ENCODE results near the gene C14orf180. TPM values are rescaled to one million over a fixed set of nuclear protein-coding genes. Genes with fewer than 3 reads are reported as not detected.
"Not testable (repeated sequence)": the region's sequence is repeated elsewhere in the genome, so short reads cannot be mapped to it uniquely, and the experiment has no call there.

C14orf180 gene
- total RNA-seq, 3 donors from 2014 or later, result 0.19 to 0.61 (median 0.54) TPM

- Histone ChIP-seq H3K4me1 (ENCODE audit: low read depth) (peaks cover 23% of the 10 kb centered on the region), H3K36me3 (ENCODE audit: low read depth) (no peaks in the 10 kb centered on the region), H3K9me3 (no peaks in the 10 kb centered on the region), H3K4me3 (no peak overlapping the region)
- intact Hi-C loops (cut with DNase I, micrococcal nuclease), result loop anchor here in 1 of 2 donors (10.0 kb wide), 1 partner anchor 502 kb away; no protein-coding TSS in a partner anchor
- TF ChIP-seq, protein P1, sequence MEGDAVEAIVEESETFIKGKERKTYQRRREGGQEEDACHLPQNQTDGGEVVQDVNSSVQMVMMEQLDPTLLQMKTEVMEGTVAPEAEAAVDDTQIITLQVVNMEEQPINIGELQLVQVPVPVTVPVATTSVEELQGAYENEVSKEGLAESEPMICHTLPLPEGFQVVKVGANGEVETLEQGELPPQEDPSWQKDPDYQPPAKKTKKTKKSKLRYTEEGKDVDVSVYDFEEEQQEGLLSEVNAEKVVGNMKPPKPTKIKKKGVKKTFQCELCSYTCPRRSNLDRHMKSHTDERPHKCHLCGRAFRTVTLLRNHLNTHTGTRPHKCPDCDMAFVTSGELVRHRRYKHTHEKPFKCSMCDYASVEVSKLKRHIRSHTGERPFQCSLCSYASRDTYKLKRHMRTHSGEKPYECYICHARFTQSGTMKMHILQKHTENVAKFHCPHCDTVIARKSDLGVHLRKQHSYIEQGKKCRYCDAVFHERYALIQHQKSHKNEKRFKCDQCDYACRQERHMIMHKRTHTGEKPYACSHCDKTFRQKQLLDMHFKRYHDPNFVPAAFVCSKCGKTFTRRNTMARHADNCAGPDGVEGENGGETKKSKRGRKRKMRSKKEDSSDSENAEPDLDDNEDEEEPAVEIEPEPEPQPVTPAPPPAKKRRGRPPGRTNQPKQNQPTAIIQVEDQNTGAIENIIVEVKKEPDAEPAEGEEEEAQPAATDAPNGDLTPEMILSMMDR (IDR thresholded peaks at IDR 0.05), result no peak
- ATAC-seq (peak; percentile 74), DNase-seq (peak; percentile 43 to 67 (median 65))
Observed at GRCh38 chr14:104576232-104576969, 3.2 kb upstream of the C14orf180 start.

DNA sequence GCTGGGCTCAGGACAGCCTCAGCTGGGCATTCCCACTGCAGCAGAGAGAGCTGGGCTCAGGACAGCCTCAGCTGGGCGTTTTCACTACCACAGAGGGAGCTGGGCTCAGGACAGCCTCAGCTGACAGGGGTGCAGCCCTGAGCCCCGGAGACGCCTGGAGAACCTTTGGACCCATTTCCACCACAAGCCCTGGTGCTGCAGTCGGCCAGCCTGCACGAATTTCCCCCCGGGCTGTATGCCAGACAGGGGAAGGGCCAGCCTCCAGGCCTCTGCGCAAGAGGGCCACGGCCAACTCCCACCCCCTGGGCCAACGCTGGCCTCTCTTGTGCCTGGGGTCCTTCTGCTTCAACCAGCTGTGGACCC is 2.6 kb upstream of the C14orf180 start:
- peaks cover 23% of the 10 kb centered on the region for H3K4me1 ChIP-seq (ENCODE audit: low read depth)
- DNase-seq (peak; percentile 78 to 84 (median 78)), ATAC-seq (peak; percentile 80)
- H3K9me3 ChIP-seq, result no peaks in the 10 kb centered on the region
- no peaks in the 10 kb centered on the region for H3K36me3 ChIP-seq (ENCODE audit: low read depth)
- TF ChIP-seq, protein P1 (IDR thresholded peaks at IDR 0.05), result no peak
- intact Hi-C loops (cut with DNase I, micrococcal nuclease), result loop anchor here in 1 of 2 donors (10.0 kb wide), 1 partner anchor 502 kb away; no protein-coding TSS in a partner anchor
- H3K4me3 ChIP-seq, result no peak overlapping the region

DNA sequence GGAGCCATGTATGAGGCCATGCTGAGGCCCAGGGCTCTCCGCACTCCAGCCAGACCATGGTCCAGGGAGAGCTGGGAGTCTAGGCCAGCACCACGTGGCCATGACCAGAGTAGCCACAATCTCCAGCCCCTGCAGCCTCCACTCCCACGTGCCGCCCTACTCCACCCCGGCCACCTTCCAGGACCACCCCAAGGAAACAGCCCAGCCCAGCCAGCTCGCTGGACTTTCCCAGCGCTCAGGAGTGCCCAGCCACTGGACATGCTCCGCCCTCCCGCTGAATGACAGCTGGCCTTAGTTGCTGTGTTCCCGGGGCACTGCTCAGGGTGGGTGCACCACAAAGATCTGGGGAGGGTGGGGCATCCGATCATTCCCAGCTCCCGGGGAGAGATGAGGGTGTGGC is 2.1 kb upstream of the C14orf180 start:
- DNase-seq (peak; percentile 57 to 72 (median 65)), ATAC-seq (peak; percentile 52)
- no peaks in the 10 kb centered on the region for H3K9me3 ChIP-seq
- peaks cover 23% of the 10 kb centered on the region for H3K4me1 ChIP-seq (ENCODE audit: low read depth)
- intact Hi-C loops (cut with DNase I, micrococcal nuclease), result loop anchor here in 1 of 2 donors (10.0 kb wide), 1 partner anchor 503 kb away; no protein-coding TSS in a partner anchor
- H3K4me3 ChIP-seq, result no peak overlapping the region
- TF ChIP-seq, protein P1 (IDR thresholded peaks at IDR 0.05), result no peak
- no peaks in the 10 kb centered on the region for H3K36me3 ChIP-seq (ENCODE audit: low read depth)

DNA sequence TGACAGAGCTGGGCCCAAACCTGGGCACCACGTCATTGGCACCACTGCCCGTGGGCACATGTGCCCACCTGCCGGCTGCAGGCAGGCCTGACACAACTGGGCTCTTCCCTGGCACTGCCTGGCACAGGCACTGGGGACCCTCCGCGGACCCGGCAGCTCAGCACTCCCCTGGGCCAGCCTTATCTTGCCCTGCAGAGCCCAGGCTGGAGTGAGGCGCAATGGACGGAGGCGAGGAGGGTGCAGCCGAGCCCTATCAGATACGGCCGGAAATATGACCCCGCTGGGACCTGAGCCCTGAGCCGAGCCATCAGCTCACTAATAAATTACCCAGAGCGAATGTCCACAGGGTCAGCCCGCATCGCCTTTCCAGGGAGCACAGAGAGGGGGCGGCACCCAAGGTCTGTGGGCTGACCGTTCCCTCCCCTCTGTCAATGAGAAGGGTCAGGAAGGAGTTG is 1.7 kb upstream of the C14orf180 start:
- DNase-seq, result no peak
- Histone ChIP-seq H3K9me3 (no peaks in the 10 kb centered on the region), H3K36me3 (ENCODE audit: low read depth) (no peaks in the 10 kb centered on the region), H3K4me3 (no peak overlapping the region), H3K4me1 (ENCODE audit: low read depth) (peaks cover 23% of the 10 kb centered on the region)
- TF ChIP-seq, protein P1 (IDR thresholded peaks at IDR 0.05), result no peak
- intact Hi-C loops (cut with DNase I, micrococcal nuclease), result loop anchor here in 1 of 2 donors (10.0 kb wide), 1 partner anchor 503 kb away; no protein-coding TSS in a partner anchor
- ATAC-seq, result no peak

DNA sequence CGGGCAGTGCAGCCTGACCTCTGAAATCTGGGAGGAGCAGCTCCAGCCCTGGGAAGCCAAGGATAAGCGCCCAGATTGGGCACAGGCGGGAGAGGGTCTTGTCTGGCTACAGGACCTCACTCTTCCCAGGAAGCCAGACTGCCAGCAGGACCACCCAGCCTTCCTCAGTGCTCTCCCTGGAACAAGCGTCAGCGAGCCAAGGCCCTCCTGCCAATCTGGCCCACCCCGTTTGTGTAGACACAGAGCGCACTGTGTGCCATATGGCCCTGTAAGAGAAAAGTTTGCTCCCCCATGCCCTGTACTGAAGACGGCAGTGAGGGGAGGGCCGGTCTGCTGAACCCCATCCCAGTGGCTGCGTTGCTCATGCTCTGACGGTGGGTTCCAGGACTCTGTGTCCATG is 1.2 kb upstream of the C14orf180 start:
- Histone ChIP-seq H3K9me3 (no peaks in the 10 kb centered on the region), H3K36me3 (ENCODE audit: low read depth) (no peaks in the 10 kb centered on the region), H3K4me1 (ENCODE audit: low read depth) (peaks cover 23% of the 10 kb centered on the region), H3K4me3 (no peak overlapping the region)
- DNase-seq, result no peak
- intact Hi-C loops (cut with DNase I, micrococcal nuclease), result loop anchor here in 1 of 2 donors (10.0 kb wide), 1 partner anchor 504 kb away; no protein-coding TSS in a partner anchor
- TF ChIP-seq, protein P1 (IDR thresholded peaks at IDR 0.05), result no peak
- ATAC-seq, result no peak

- not testable (repeated sequence) for H3K4me3 ChIP-seq; H3K36me3 ChIP-seq (ENCODE audit: low read depth); ATAC-seq; H3K9me3 ChIP-seq; DNase-seq
- peaks cover 23% of the 10 kb centered on the region for H3K4me1 ChIP-seq (ENCODE audit: low read depth)
- intact Hi-C loops (cut with DNase I, micrococcal nuclease), result loop anchor here in 1 of 2 donors (10.0 kb wide), 1 partner anchor 505 kb away; no protein-coding TSS in a partner anchor
Observed at GRCh38 chr14:104579939-104580338, 375 bp downstream of the C14orf180 start.

Data from mucosa of descending colon (tissue), 3 donors.